WERI-Rb-1 (cell line): ENCODE data around the gene PUDP.
"Not testable (repeated sequence)": the region's sequence is repeated elsewhere in the genome, so short reads cannot be mapped to it uniquely, and the experiment has no call there.

Source experiments
- DNase-seq: peaks from one replicate; pipeline ENCODE4 v3.0.0-alpha.2; 2020
- H3K27ac ChIP-seq: fragments of 250-450 bp; sonication (Bioruptor Pico); 2 replicates; pipeline ENCODE4 v1.5.1; 2020; ENCODE audit warnings: mild to moderate bottlenecking, moderate library complexity
- H3K27me3 ChIP-seq: fragments of 250-450 bp; sonication (Bioruptor Pico); 2 replicates; pipeline ENCODE4 v1.5.1; 2021; ENCODE audit warnings: mild to moderate bottlenecking, low read depth, moderate library complexity; ENCODE audit not compliant: insufficient read depth, severe bottlenecking
- H3K36me3 ChIP-seq: fragments of 250-450 bp; sonication (Bioruptor Pico); 2 replicates; pipeline ENCODE4 v1.5.1; 2020; ENCODE audit warnings: mild to moderate bottlenecking, moderate library complexity
- H3K4me3 ChIP-seq: 2 replicates; pipeline ENCODE4 v1.5.1; 2011; ENCODE audit warnings: low read depth, mild to moderate bottlenecking, control low read depth, low read length
- H3K9me3 ChIP-seq: fragments of 250-450 bp; sonication (Bioruptor Pico); 2 replicates; pipeline ENCODE4 v1.5.1; 2021; ENCODE audit warnings: mild to moderate bottlenecking, moderate library complexity; ENCODE audit not compliant: severe bottlenecking
- CTCF ChIP-seq: IDR thresholded peaks from 2 replicates; pipeline ENCODE4 v1.5.1; 2011; ENCODE audit warnings: low read depth, mild to moderate bottlenecking, control low read depth, inconsistent platforms, low read length

The PUDP gene

GRCh38 chrX:7108030-7108429 is 39.9 kb downstream of the PUDP start:
- no peaks in the 10 kb centered on the region for H3K27me3 ChIP-seq
- H3K4me3 ChIP-seq: no peak overlapping the region
- H3K27ac ChIP-seq: no peak overlapping the region
- no peak for TF ChIP-seq CTCF
- H3K36me3 ChIP-seq: peaks cover 16% of the 10 kb centered on the region
- H3K9me3 ChIP-seq: no peaks in the 10 kb centered on the region
- no peak for DNase-seq

GRCh38 chrX:7106649-7107048 is 41.3 kb downstream of the PUDP start:
- no peaks in the 10 kb centered on the region for H3K9me3 ChIP-seq
- no peak for DNase-seq
- H3K36me3 ChIP-seq: peaks cover 17% of the 10 kb centered on the region
- no peak for TF ChIP-seq CTCF
- H3K27me3 ChIP-seq: no peaks in the 10 kb centered on the region
- no peak overlapping the region for H3K4me3 ChIP-seq
- H3K27ac ChIP-seq: no peak overlapping the region

- DNase-seq: no peak
- Histone ChIP-seq H3K27ac (no peak overlapping the region), H3K9me3 (no peaks in the 10 kb centered on the region), H3K4me3 (no peak overlapping the region), H3K36me3 (peaks cover 26% of the 10 kb centered on the region), H3K27me3 (no peaks in the 10 kb centered on the region)
- no peak for TF ChIP-seq CTCF
Observed at GRCh38 chrX:7102119-7102518, 45.8 kb downstream of the PUDP start.

GRCh38 chrX:7100022-7100421 is 47.9 kb downstream of the PUDP start:
- DNase-seq: no peak
- Histone ChIP-seq H3K9me3 (no peaks in the 10 kb centered on the region), H3K36me3 (peaks cover 26% of the 10 kb centered on the region), H3K4me3 (no peak overlapping the region), H3K27me3 (no peaks in the 10 kb centered on the region), H3K27ac (no peak overlapping the region)
- no peak for TF ChIP-seq CTCF

GRCh38 chrX:7095657-7096056 is 52.3 kb downstream of the PUDP start:
- not testable (repeated sequence) for H3K4me3 ChIP-seq, H3K27ac ChIP-seq, H3K27me3 ChIP-seq, DNase-seq, H3K9me3 ChIP-seq
- peaks cover 13% of the 10 kb centered on the region for H3K36me3 ChIP-seq

- no peak for TF ChIP-seq CTCF
- Histone ChIP-seq H3K36me3 (peaks cover 13% of the 10 kb centered on the region), H3K27ac (no peak overlapping the region), H3K9me3 (no peaks in the 10 kb centered on the region), H3K4me3 (no peak overlapping the region), H3K27me3 (no peaks in the 10 kb centered on the region)
- no peak for DNase-seq
Observed at GRCh38 chrX:7093305-7093704, 54.6 kb downstream of the PUDP start.

GRCh38 chrX:7092543-7092942 is 55.4 kb downstream of the PUDP start:
- Histone ChIP-seq H3K27me3 (no peaks in the 10 kb centered on the region), H3K4me3 (no peak overlapping the region), H3K9me3 (no peaks in the 10 kb centered on the region), H3K27ac (no peak overlapping the region), H3K36me3 (peaks cover 7% of the 10 kb centered on the region)
- DNase-seq: no peak
- TF ChIP-seq CTCF: no peak
